Esophagus muscularis mucosa (tissue), 4 donors: ENCODE data around the gene CTNNA2.

ENCODE experiments used
- EP300 ChIP-seq: sonication (generic); formaldehyde crosslinking; IDR thresholded peaks from one replicate; pipeline ENCODE4 v1.6.1; 2017; ENCODE audit warnings: antibody characterized with exemption
- POLR2A ChIP-seq: fragments of 450-650 bp; IDR thresholded peaks from one replicate; pipeline ENCODE4 v1.6.1; 2017; ENCODE audit warnings: antibody characterized with exemption, moderate library complexity, mild to moderate bottlenecking, low read depth
- POLR2AphosphoS5 ChIP-seq, 2 donors: sonication (generic); formaldehyde crosslinking; IDR thresholded peaks; one replicate each; pipeline ENCODE4 v1.6.1; 2017; ENCODE audit warnings: antibody characterized with exemption in 2 of 2
- TF ChIP-seq, protein P1 (sequence below), 3 experiments: fragments of 200-600 bp in 2 of 3; fragments of 450-650 bp in 1 of 3; sonication (generic) in 2 of 3; IDR thresholded peaks; one replicate each; pipeline ENCODE4 v1.5.1; 2017 to 2019; ENCODE audit warnings: antibody characterized with exemption in 3 of 3, mild to moderate bottlenecking in 2 of 3, moderate library complexity in 1 of 3

DNA sequence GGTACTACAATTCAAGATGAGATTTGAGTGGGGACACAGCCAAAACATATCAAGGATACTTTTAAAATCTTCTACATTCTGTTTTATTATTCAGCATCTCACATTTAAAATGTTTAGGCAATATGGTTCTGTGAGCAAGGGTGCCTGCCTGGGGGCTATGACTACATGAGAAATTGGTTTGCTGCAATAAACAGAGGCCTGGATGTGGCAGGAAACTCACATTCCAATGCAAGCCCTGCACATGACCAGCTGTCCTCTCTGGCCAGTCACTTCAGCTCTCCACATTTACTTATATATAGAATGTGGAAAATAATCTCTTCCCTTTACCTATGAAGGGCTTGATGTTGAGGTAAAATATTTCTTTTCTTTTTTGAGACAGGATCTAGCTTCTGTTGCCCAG lies 598.3 kb downstream of the CTNNA2 start:
- TF ChIP-seq POLR2A: no peak
- TF ChIP-seq, protein P1, sequence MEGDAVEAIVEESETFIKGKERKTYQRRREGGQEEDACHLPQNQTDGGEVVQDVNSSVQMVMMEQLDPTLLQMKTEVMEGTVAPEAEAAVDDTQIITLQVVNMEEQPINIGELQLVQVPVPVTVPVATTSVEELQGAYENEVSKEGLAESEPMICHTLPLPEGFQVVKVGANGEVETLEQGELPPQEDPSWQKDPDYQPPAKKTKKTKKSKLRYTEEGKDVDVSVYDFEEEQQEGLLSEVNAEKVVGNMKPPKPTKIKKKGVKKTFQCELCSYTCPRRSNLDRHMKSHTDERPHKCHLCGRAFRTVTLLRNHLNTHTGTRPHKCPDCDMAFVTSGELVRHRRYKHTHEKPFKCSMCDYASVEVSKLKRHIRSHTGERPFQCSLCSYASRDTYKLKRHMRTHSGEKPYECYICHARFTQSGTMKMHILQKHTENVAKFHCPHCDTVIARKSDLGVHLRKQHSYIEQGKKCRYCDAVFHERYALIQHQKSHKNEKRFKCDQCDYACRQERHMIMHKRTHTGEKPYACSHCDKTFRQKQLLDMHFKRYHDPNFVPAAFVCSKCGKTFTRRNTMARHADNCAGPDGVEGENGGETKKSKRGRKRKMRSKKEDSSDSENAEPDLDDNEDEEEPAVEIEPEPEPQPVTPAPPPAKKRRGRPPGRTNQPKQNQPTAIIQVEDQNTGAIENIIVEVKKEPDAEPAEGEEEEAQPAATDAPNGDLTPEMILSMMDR (IDR thresholded peaks at IDR 0.05): no peak
- TF ChIP-seq POLR2AphosphoS5 (IDR thresholded peaks at IDR 0.05): no peak
- no peak for TF ChIP-seq EP300
